ENCODE data around the gene CSHL1.

The CSHL1 gene

GRCh38 chr17:63950940-63951907 is 40.2 kb upstream of the CSHL1 start:
- no peak for DNase-seq (ENCODE audit: low read depth, low spot score)
- no peaks in the 10 kb centered on the region for H3K9me3 ChIP-seq (ENCODE audit: insufficient read depth, low read length)
- H3K4me3 ChIP-seq (ENCODE audit: insufficient read length, low read depth), result no peak overlapping the region
- H3K36me3 ChIP-seq (ENCODE audit: insufficient read depth, insufficient read length, low read length), result no peaks in the 10 kb centered on the region
- peak overlapping the region; percentile 39 for H3K9ac ChIP-seq (ENCODE audit: insufficient read length, low read depth)
- no peaks in the 10 kb centered on the region for H3K27me3 ChIP-seq (ENCODE audit: insufficient read depth, insufficient read length)
- TF ChIP-seq YY1 (IDR thresholded peaks at IDR 0.05; ENCODE audit: insufficient read depth, insufficient read length) (no peak), SUZ12 (IDR thresholded peaks at IDR 0.05; ENCODE audit: extremely low read depth, insufficient read depth, insufficient read length) (no peak), ZNF274 (IDR thresholded peaks at IDR 0.05; ENCODE audit: low read depth, low read length) (no peak)
- peaks cover 19% of the 10 kb centered on the region for H3K4me1 ChIP-seq (ENCODE audit: insufficient read depth, insufficient read length)

- Histone ChIP-seq H3K9ac (ENCODE audit: insufficient read length, low read depth) (no peak overlapping the region), H3K27me3 (ENCODE audit: insufficient read depth, insufficient read length) (no peaks in the 10 kb centered on the region), H3K4me3 (ENCODE audit: insufficient read length, low read depth) (no peak overlapping the region), H3K36me3 (ENCODE audit: insufficient read depth, insufficient read length, low read length) (no peaks in the 10 kb centered on the region), H3K4me1 (ENCODE audit: insufficient read depth, insufficient read length) (peaks cover 21% of the 10 kb centered on the region), H3K9me3 (ENCODE audit: insufficient read depth, low read length) (no peaks in the 10 kb centered on the region)
- DNase-seq (ENCODE audit: low read depth, low spot score), result no peak
- TF ChIP-seq YY1 (IDR thresholded peaks at IDR 0.05; ENCODE audit: insufficient read depth, insufficient read length) (no peak), ZNF274 (IDR thresholded peaks at IDR 0.05; ENCODE audit: low read depth, low read length) (no peak), SUZ12 (IDR thresholded peaks at IDR 0.05; ENCODE audit: extremely low read depth, insufficient read depth, insufficient read length) (no peak)
These were observed 38.7 kb upstream of the CSHL1 start for GRCh38 chr17:63949576-63950250.

- H3K36me3 ChIP-seq (ENCODE audit: insufficient read depth, insufficient read length, low read length), result no peaks in the 10 kb centered on the region
- no peak for TF ChIP-seq ZNF274 (IDR thresholded peaks at IDR 0.05; ENCODE audit: low read depth, low read length)
- H3K9me3 ChIP-seq (ENCODE audit: insufficient read depth, low read length), result no peaks in the 10 kb centered on the region
- no peak for DNase-seq (ENCODE audit: low read depth, low spot score)
- H3K27me3 ChIP-seq (ENCODE audit: insufficient read depth, insufficient read length), result no peaks in the 10 kb centered on the region
- peaks cover 17% of the 10 kb centered on the region for H3K4me1 ChIP-seq (ENCODE audit: insufficient read depth, insufficient read length)
- H3K4me3 ChIP-seq (ENCODE audit: insufficient read length, low read depth), result no peak overlapping the region
- H3K9ac ChIP-seq (ENCODE audit: insufficient read length, low read depth), result no peak overlapping the region
These were observed 37.5 kb upstream of the CSHL1 start for GRCh38 chr17:63948521-63948920.

- no peak overlapping the region for H3K4me3 ChIP-seq (ENCODE audit: insufficient read length, low read depth)
- no peaks in the 10 kb centered on the region for H3K36me3 ChIP-seq (ENCODE audit: insufficient read depth, insufficient read length, low read length)
- no peak overlapping the region for H3K9ac ChIP-seq (ENCODE audit: insufficient read length, low read depth)
- no peaks in the 10 kb centered on the region for H3K9me3 ChIP-seq (ENCODE audit: insufficient read depth, low read length)
- DNase-seq (ENCODE audit: low read depth, low spot score), result no peak
- H3K4me1 ChIP-seq (ENCODE audit: insufficient read depth, insufficient read length), result peaks cover 17% of the 10 kb centered on the region
- no peak for TF ChIP-seq ZNF274 (IDR thresholded peaks at IDR 0.05; ENCODE audit: low read depth, low read length)
- no peak for TF ChIP-seq YY1 (IDR thresholded peaks at IDR 0.05; ENCODE audit: insufficient read depth, insufficient read length)
- TF ChIP-seq SUZ12 (IDR thresholded peaks at IDR 0.05; ENCODE audit: extremely low read depth, insufficient read depth, insufficient read length), result no peak
- H3K27me3 ChIP-seq (ENCODE audit: insufficient read depth, insufficient read length), result no peaks in the 10 kb centered on the region
These were observed 36.8 kb upstream of the CSHL1 start for GRCh38 chr17:63947711-63948330.

GRCh38 chr17:63946440-63947363 is 35.6 kb upstream of the CSHL1 start:
- Histone ChIP-seq H3K4me3 (ENCODE audit: insufficient read length, low read depth) (no peak overlapping the region), H3K36me3 (ENCODE audit: insufficient read depth, insufficient read length, low read length) (no peaks in the 10 kb centered on the region)
- TF ChIP-seq ZNF274 (IDR thresholded peaks at IDR 0.05; ENCODE audit: low read depth, low read length) (no peak), YY1 (IDR thresholded peaks at IDR 0.05; ENCODE audit: insufficient read depth, insufficient read length) (no peak), SUZ12 (IDR thresholded peaks at IDR 0.05; ENCODE audit: extremely low read depth, insufficient read depth, insufficient read length) (no peak)

GRCh38 chr17:63945784-63946439 is 34.9 kb upstream of the CSHL1 start:
- Histone ChIP-seq H3K36me3 (ENCODE audit: insufficient read depth, insufficient read length, low read length) (no peaks in the 10 kb centered on the region), H3K4me1 (ENCODE audit: insufficient read depth, insufficient read length) (peaks cover 17% of the 10 kb centered on the region), H3K9ac (ENCODE audit: insufficient read length, low read depth) (no peak overlapping the region), H3K27me3 (ENCODE audit: insufficient read depth, insufficient read length) (no peaks in the 10 kb centered on the region), H3K4me3 (ENCODE audit: insufficient read length, low read depth) (no peak overlapping the region), H3K9me3 (ENCODE audit: insufficient read depth, low read length) (no peaks in the 10 kb centered on the region)
- TF ChIP-seq SUZ12 (IDR thresholded peaks at IDR 0.05; ENCODE audit: extremely low read depth, insufficient read depth, insufficient read length), result no peak
- TF ChIP-seq ZNF274 (IDR thresholded peaks at IDR 0.05; ENCODE audit: low read depth, low read length), result no peak
- no peak for TF ChIP-seq YY1 (IDR thresholded peaks at IDR 0.05; ENCODE audit: insufficient read depth, insufficient read length)
- DNase-seq (ENCODE audit: low read depth, low spot score), result no peak

More at GRCh38 chr17:63946440-63947363, 35.6 kb upstream of the CSHL1 start:
- no peaks in the 10 kb centered on the region for H3K9me3 ChIP-seq (ENCODE audit: insufficient read depth, low read length)
- H3K9ac ChIP-seq (ENCODE audit: insufficient read length, low read depth), result peak overlapping the region; percentile 26
- DNase-seq (ENCODE audit: low read depth, low spot score), result no peak
- no peaks in the 10 kb centered on the region for H3K27me3 ChIP-seq (ENCODE audit: insufficient read depth, insufficient read length)
- peaks cover 17% of the 10 kb centered on the region for H3K4me1 ChIP-seq (ENCODE audit: insufficient read depth, insufficient read length)
